Uterus (tissue), 4 donors: ENCODE data around the gene CAPZA1. TPM values are rescaled to one million over a fixed set of nuclear protein-coding genes. Genes with fewer than 3 reads are reported as not detected.

Source experiments
- DNase-seq, 2 donors: peaks; one replicate each; pipeline ENCODE4 v3.0.0-alpha.2; 2019 to 2020
- H3K27ac ChIP-seq, 2 donors: fragments of 200-600 bp; sonication (generic); 1 replicate in 1 of 2; 2 replicates in 1 of 2; pipeline ENCODE4 v1.5.1; 2016 to 2018
- H3K27me3 ChIP-seq, 2 donors: fragments of 200-600 bp; sonication (generic); one replicate each; pipeline ENCODE4 v1.5.1; 2018 to 2019; ENCODE audit warnings: control low read depth in 1 of 2
- H3K36me3 ChIP-seq, 2 donors: fragments of 200-600 bp; sonication (generic); one replicate each; pipeline ENCODE4 v1.5.1; 2019; ENCODE audit warnings: control low read depth in 1 of 2
- H3K4me1 ChIP-seq, 2 donors: fragments of 200-600 bp; sonication (generic); one replicate each; pipeline ENCODE4 v1.5.1; 2018 to 2019; ENCODE audit warnings: control low read depth in 1 of 2
- H3K4me3 ChIP-seq, 2 donors: fragments of 200-600 bp; sonication (generic); 1 replicate in 1 of 2; 2 replicates in 1 of 2; pipeline ENCODE4 v1.5.1; 2018 to 2019; ENCODE audit warnings: mild to moderate bottlenecking in 1 of 2
- H3K9me3 ChIP-seq, 2 donors: fragments of 200-600 bp; sonication (generic); one replicate each; pipeline ENCODE4 v1.5.1; 2019; ENCODE audit warnings: control low read depth in 1 of 2
- CTCF ChIP-seq, 4 experiments: fragments of 200-600 bp in 2 of 4; fragments of 450-650 bp in 2 of 4; sonication (generic) in 2 of 4; IDR thresholded peaks; one replicate each; pipeline ENCODE4 v1.5.1; 2016 to 2019; ENCODE audit warnings: antibody characterized with exemption in 4 of 4, mild to moderate bottlenecking in 2 of 4, moderate library complexity in 1 of 4
- POLR2A ChIP-seq, 2 donors: fragments of 450-650 bp; IDR thresholded peaks; one replicate each; pipeline ENCODE4 v1.6.1; 2016; ENCODE audit warnings: antibody characterized with exemption in 2 of 2, mild to moderate bottlenecking in 1 of 2, moderate library complexity in 1 of 2
- intact Hi-C: fragments of 100-400 bp; cut with DNase I; formaldehyde crosslinking; loops from one replicate; pipeline ENCODE4 v1.15.1; 2023; ENCODE audit warnings: low total_unique reads
- small RNA-seq: library from RNA; depleted of rRNA; stranded (forward); fragments of <200 nt; gene quantifications from one replicate; pipeline ENCODE3, GENCODE V24; 2016
- total RNA-seq, 4 donors: library from RNA; depleted of rRNA in 3 of 4; stranded (reverse); fragments of >200 nt in 3 of 4; gene quantifications; one replicate each; pipeline versions ENCODE4 v1.1.0 to v1.2.4, GENCODE V29; 2014 to 2023
- donor health status: DM: yes; HTN: yes; CAD: no.

Gene CAPZA1
- total RNA-seq, 4 donors from 2014 or later: 60.6 to 503 (median 151) TPM

GRCh38 chr1:112719706-112720105, 100.1 kb downstream of the CAPZA1 start:
- TF ChIP-seq POLR2A (IDR thresholded peaks at IDR 0.05) (no peak), CTCF (IDR thresholded peaks at IDR 0.05) (no peak)
- no peaks in the 10 kb centered on the region for H3K36me3 ChIP-seq
- H3K4me3 ChIP-seq: no peak overlapping the region
- H3K9me3 ChIP-seq: no peaks in the 10 kb centered on the region
- no peaks in the 10 kb centered on the region for H3K27me3 ChIP-seq
- H3K27ac ChIP-seq: no peak overlapping the region
- intact Hi-C loops: loop anchor here (5.0 to 10.0 kb wide), 2 partner anchors 238 to 255 kb away; partner anchors contain the start of gene SLC16A1
- peaks cover 0 to 13% of the 10 kb centered on the region in 2 donors for H3K4me1 ChIP-seq
- DNase-seq: no peak

- no peaks in the 10 kb centered on the region for H3K36me3 ChIP-seq
- no peaks in the 10 kb centered on the region for H3K27me3 ChIP-seq
- intact Hi-C loops: no loop called here
- H3K9me3 ChIP-seq: no peaks in the 10 kb centered on the region
- peaks cover 0 to 7% of the 10 kb centered on the region in 2 donors for H3K4me1 ChIP-seq
- no peak overlapping the region for H3K27ac ChIP-seq
- H3K4me3 ChIP-seq: no peak overlapping the region
- no peak for TF ChIP-seq CTCF (IDR thresholded peaks at IDR 0.05)
- no peak for DNase-seq
These were observed 101.2 kb downstream of the CAPZA1 start for GRCh38 chr1:112720800-112721199.

Small RNAs within 50 kb of the gene (small RNA-seq; reads per million reads assigned to genes)
- gene RNU7-70P: not detected

Other genes starting within 250 kb of the CAPZA1 start
- 10 to 100 TPM in 2 of 4 donors, 1 to 10 TPM in 2; 9.4 to 60.5 (median 15.6) TPM for gene CTTNBP2NL, start 223.6 kb upstream of the CAPZA1 start, total RNA-seq
- 10 to 100 TPM in 2 of 4 donors, 1 to 10 TPM in 1, under 1 TPM in 1; 0.59 to 45.3 (median 9.1) TPM for gene WNT2B, start 110.9 kb upstream of the CAPZA1 start, total RNA-seq
- gene ST7L, start 691 bp upstream of the CAPZA1 start, total RNA-seq: 10 to 100 TPM; 16.5 to 37.1 (median 27.8) TPM
- gene MOV10, start 54.8 kb downstream of the CAPZA1 start, total RNA-seq: 10 to 100 TPM; 10.3 to 91.9 (median 55.5) TPM
- gene RHOC, start 87.3 kb downstream of the CAPZA1 start, total RNA-seq: 100 to 1,000 TPM; 176 to 314 (median 279) TPM
- 1 to 10 TPM in 2 of 4 donors, under 1 TPM in 1, not detected in 1; 0.90 to 4.2 (median 2.6) TPM for gene PPM1J, start 95.5 kb downstream of the CAPZA1 start, total RNA-seq